ENCODE measurements around the gene USH2A.

DNA sequence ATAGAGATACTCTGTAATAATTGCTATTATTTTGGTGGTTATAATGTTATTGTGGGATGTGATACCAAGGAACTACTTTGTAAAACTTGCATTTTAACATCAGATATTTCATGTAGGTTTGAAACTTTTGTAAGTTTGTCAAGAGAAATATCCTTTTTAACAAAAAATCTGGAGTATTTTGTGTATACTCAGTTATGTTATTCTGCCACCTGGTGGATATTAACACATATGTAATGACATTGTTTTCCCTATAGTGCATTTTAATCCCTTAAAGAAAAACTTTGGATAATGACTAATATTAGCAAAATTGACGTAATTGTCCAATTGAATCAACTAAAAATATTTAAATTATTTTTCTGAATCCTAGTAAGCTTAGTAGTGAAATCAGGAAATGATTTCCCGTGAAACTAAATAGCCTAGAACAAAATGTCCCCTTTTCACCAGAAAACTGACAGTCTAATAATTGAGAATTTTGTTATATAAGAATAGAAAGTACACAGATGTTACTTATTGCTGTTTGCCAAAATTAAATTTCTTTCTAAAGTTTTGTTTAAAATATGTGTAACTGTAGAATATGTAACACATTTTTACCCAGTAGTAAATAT is 816.6 kb downstream of the USH2A start:
- TF ChIP-seq, protein P1, sequence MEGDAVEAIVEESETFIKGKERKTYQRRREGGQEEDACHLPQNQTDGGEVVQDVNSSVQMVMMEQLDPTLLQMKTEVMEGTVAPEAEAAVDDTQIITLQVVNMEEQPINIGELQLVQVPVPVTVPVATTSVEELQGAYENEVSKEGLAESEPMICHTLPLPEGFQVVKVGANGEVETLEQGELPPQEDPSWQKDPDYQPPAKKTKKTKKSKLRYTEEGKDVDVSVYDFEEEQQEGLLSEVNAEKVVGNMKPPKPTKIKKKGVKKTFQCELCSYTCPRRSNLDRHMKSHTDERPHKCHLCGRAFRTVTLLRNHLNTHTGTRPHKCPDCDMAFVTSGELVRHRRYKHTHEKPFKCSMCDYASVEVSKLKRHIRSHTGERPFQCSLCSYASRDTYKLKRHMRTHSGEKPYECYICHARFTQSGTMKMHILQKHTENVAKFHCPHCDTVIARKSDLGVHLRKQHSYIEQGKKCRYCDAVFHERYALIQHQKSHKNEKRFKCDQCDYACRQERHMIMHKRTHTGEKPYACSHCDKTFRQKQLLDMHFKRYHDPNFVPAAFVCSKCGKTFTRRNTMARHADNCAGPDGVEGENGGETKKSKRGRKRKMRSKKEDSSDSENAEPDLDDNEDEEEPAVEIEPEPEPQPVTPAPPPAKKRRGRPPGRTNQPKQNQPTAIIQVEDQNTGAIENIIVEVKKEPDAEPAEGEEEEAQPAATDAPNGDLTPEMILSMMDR (IDR thresholded peaks at IDR 0.05; ENCODE audit: low read length): peak; percentile 59
- no peak for TF ChIP-seq EZH2 (optimal IDR thresholded peaks at IDR 0.05; ENCODE audit: low read depth, low read length)
- no peak for TF ChIP-seq EZH2phosphoT487 (IDR thresholded peaks at IDR 0.05; ENCODE audit: low read length)
